Ascending aorta (tissue), 2 donors: Measurements from ENCODE around the gene THOC6. TPM values are rescaled to one million over a fixed set of nuclear protein-coding genes. Genes with fewer than 3 reads are reported as not detected.

Source experiments
- DNase-seq, 2 donors: peaks; one replicate each; pipeline ENCODE4 v3.0.0-alpha.2; 2019; ENCODE audit warnings: low spot score in 2 of 2
- H3K27ac ChIP-seq, 2 donors: fragments of 200-600 bp; sonication (generic); one replicate each; pipeline ENCODE4 v1.5.1; 2016 to 2017; ENCODE audit warnings: mild to moderate bottlenecking in 1 of 2
- H3K27me3 ChIP-seq: fragments of 200-600 bp; sonication (generic); one replicate; pipeline ENCODE4 v1.5.1; 2017
- H3K36me3 ChIP-seq, 2 donors: fragments of 200-600 bp; sonication (generic); one replicate each; pipeline ENCODE4 v1.5.1; 2016
- H3K4me1 ChIP-seq, 2 donors: fragments of 200-600 bp; sonication (generic); one replicate each; pipeline ENCODE4 v1.5.1; 2016 to 2017; ENCODE audit warnings: mild to moderate bottlenecking in 1 of 2
- H3K4me3 ChIP-seq, 2 donors: fragments of 200-600 bp; sonication (generic); one replicate each; pipeline ENCODE4 v1.5.1; 2016 to 2017; ENCODE audit warnings: mild to moderate bottlenecking in 1 of 2
- H3K9me3 ChIP-seq, 2 donors: fragments of 200-600 bp; sonication (generic); one replicate each; pipeline ENCODE4 v1.5.1; 2016
- intact Hi-C: fragments of 100-400 bp; cut with DNase I; formaldehyde crosslinking; loops from one replicate; pipeline ENCODE4 v1.15.1; 2023
- total RNA-seq: library from RNA; depleted of rRNA; stranded (reverse); fragments of >200 nt; gene quantifications from one replicate; pipeline ENCODE4 v1.1.0, GENCODE V29; 2016
- TF ChIP-seq, protein P1 (sequence below), 3 experiments: fragments of 200-600 bp in 2 of 3; fragments of 450-650 bp in 1 of 3; sonication (generic) in 2 of 3; IDR thresholded peaks; one replicate each; pipeline ENCODE4 v1.5.1; 2016 to 2019; ENCODE audit warnings: antibody characterized with exemption in 3 of 3, mild to moderate bottlenecking in 1 of 3, moderate library complexity in 1 of 3

Gene THOC6
- total RNA-seq, 1 donor from 2014 or later, result 32.6 TPM

DNA sequence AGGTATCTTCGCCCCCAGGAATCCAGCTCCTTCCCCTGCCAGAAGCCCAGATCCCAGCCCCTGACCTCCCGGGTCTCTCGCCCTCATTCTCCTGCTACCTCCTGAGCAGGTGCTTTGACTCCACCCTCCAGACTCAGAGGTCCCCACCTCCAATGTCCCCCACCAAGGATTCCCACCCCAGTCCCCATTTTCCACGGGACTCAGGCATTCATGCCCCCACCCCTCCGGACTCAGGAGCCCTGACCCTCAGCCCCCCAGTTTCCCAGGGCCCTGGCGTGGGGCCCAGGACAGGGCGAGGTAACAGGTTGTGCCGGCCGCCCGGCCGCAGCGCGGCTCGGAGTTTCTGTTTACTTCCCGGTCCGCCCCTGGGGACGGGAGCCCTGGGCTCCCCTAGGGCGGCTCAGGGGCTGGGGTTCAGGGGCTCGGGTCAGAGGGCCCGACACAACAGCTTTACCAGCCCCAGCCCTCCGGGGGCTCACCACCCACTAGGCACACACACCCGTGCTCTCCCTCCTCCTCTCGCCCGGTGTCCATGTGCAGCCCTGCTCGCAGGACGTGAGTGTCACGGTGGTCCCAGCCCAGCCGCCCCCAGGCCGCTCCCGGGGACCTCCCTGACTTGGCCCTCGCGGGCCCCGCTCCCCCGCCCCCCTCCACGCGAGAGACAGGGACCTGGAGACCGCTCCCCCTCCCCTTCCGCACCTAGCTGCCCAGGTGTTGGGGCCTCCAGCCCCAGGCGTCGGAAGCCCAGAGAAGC lies 12.3 kb downstream of the THOC6 start:
- no peak for DNase-seq
- peaks cover 32% of the 10 kb centered on the region for H3K27me3 ChIP-seq
- TF ChIP-seq, protein P1, sequence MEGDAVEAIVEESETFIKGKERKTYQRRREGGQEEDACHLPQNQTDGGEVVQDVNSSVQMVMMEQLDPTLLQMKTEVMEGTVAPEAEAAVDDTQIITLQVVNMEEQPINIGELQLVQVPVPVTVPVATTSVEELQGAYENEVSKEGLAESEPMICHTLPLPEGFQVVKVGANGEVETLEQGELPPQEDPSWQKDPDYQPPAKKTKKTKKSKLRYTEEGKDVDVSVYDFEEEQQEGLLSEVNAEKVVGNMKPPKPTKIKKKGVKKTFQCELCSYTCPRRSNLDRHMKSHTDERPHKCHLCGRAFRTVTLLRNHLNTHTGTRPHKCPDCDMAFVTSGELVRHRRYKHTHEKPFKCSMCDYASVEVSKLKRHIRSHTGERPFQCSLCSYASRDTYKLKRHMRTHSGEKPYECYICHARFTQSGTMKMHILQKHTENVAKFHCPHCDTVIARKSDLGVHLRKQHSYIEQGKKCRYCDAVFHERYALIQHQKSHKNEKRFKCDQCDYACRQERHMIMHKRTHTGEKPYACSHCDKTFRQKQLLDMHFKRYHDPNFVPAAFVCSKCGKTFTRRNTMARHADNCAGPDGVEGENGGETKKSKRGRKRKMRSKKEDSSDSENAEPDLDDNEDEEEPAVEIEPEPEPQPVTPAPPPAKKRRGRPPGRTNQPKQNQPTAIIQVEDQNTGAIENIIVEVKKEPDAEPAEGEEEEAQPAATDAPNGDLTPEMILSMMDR (IDR thresholded peaks at IDR 0.05), result no peak
- H3K27ac ChIP-seq, result no peak overlapping the region
- no peaks in the 10 kb centered on the region for H3K36me3 ChIP-seq
- H3K4me3 ChIP-seq, result peak overlapping the region in 1 of 2 donors; percentile 10
- intact Hi-C loops, result no loop called here
- no peaks in the 10 kb centered on the region for H3K4me1 ChIP-seq
- H3K9me3 ChIP-seq, result no peaks in the 10 kb centered on the region

DNA sequence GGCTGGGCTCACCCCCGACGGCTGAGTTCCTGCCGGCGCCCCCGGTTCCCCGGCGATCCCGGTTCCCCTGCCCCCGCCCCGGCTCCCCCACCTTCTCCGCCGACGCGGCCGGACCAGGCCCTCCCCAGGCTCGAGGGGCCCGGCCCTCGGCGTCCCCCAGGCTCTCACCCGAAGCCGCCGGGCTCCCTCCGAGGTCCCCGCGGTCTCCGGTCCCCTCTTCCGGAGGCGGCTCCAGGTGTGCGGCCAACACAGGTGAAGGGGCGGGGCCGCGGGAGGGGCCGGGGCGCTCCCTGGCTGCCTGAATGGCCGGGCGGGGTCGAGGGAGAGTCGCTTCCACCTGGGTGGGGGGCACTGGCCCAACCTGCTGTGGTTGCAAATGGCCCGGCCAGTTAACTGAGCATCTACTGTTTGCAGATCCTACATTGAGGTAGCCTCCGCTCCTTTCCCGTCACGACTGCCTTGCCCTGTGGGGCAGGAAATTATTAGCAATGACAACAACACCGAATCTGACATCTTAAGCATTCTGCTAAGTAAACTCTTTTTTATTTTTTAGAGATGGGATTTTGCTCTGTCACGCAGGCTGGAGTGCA lies 13.0 kb downstream of the THOC6 start, which contains the start of gene BICDL2:
BICDL2 (minus strand) TSS at position 219 of the 590 bp plus-strand sequence. CDS start 1,448 bp downstream, outside the sequence.
- TF ChIP-seq, protein P1 (IDR thresholded peaks at IDR 0.05), result no peak
- H3K9me3 ChIP-seq, result no peaks in the 10 kb centered on the region
- intact Hi-C loops, result no loop called here
- no peak within 1 kb of the TSS for H3K27ac ChIP-seq
- no peaks in the 10 kb centered on the region for H3K36me3 ChIP-seq
- H3K4me3 ChIP-seq, result peak within 1 kb of the TSS in 1 of 2 donors; percentile 10
- no peak for DNase-seq
- peaks cover 32% of the 10 kb centered on the region for H3K27me3 ChIP-seq
- no peaks in the 10 kb centered on the region for H3K4me1 ChIP-seq

DNA sequence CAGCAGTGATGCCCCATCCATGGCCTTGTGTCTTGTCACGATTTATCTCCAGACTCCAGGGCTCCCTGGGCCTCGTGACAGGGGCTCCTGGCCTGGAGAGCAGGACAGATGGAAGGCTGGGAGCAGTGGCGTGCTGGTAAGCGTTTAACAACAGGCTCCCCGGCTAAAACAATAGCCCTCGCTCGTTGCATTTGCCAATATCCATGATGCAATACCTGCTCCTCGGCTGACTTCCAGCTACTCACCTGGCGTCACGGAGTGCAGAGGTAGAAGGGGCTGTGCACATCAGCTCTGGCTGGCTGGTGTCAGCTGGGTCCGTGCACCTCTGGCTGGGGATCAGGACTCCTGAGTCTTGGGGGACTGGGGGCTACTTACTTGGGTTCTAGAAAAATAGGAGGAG lies 14.4 kb downstream of the THOC6 start:
- H3K4me3 ChIP-seq, result no peak overlapping the region
- H3K9me3 ChIP-seq, result no peaks in the 10 kb centered on the region
- peaks cover 32% of the 10 kb centered on the region for H3K27me3 ChIP-seq
- H3K27ac ChIP-seq, result no peak overlapping the region
- H3K36me3 ChIP-seq, result no peaks in the 10 kb centered on the region
- intact Hi-C loops, result no loop called here
- TF ChIP-seq, protein P1 (IDR thresholded peaks at IDR 0.05), result no peak
- DNase-seq, result no peak
- no peaks in the 10 kb centered on the region for H3K4me1 ChIP-seq

DNA sequence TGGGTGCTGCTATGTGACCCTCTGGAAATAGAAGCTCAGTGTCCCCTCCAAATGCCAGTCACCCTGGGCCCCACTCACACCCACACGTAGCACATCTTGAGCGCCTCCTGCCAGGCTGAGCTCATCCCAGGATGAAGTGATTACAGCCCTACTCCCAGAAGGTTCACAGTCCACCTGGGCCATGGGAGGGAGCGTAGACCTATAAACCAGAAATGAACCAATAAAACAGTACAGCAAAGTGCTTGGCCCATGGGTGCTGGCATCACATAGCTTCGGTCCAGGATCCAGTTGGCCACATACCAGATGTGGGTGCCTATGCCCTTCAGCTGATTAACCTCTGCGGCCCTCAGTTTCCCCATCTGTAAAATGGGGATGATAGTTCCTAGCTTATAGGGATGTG lies 15.1 kb downstream of the THOC6 start:
- intact Hi-C loops, result no loop called here
- no peak overlapping the region for H3K27ac ChIP-seq
- no peaks in the 10 kb centered on the region for H3K36me3 ChIP-seq
- DNase-seq, result no peak
- no peak overlapping the region for H3K4me3 ChIP-seq
- TF ChIP-seq, protein P1 (IDR thresholded peaks at IDR 0.05), result no peak
- H3K27me3 ChIP-seq, result peaks cover 32% of the 10 kb centered on the region
- H3K4me1 ChIP-seq, result no peaks in the 10 kb centered on the region
- no peaks in the 10 kb centered on the region for H3K9me3 ChIP-seq

DNA sequence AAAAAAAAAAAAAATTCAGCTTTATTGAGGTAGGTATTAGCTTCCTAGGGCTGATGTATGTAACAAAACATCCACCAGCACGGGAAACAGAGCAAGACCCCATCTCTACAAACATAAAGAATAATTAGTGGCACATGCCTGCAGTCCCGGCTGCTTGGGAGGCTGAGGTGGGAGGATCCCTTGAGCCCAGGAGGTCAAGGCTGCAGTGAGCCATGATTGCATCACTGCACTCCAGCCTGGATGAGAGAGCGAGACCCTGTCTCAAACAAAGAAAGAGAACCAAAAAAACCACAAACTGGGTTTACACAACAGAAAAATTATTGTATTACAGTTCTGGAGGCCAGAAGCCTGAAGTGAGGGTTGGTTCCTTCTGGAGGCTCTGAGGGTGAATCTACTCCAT lies 18.5 kb downstream of the THOC6 start:
- Histone ChIP-seq H3K27ac (no peak overlapping the region), H3K9me3 (no peaks in the 10 kb centered on the region), H3K36me3 (no peaks in the 10 kb centered on the region), H3K27me3 (peaks cover 42% of the 10 kb centered on the region), H3K4me1 (peaks cover 16 to 17% of the 10 kb centered on the region in 2 donors), H3K4me3 (no peak overlapping the region)
- no peak for DNase-seq
- TF ChIP-seq, protein P1 (IDR thresholded peaks at IDR 0.05), result no peak
- intact Hi-C loops, result no loop called here
